ENCODE measurements around the gene NEMP1. TPM values are rescaled to one million over a fixed set of nuclear protein-coding genes. Genes with fewer than 3 reads are reported as not detected.

Gene NEMP1
- total RNA-seq, 2 experiments from 2014 or later, result 52.9 to 59.6 TPM

DNA sequence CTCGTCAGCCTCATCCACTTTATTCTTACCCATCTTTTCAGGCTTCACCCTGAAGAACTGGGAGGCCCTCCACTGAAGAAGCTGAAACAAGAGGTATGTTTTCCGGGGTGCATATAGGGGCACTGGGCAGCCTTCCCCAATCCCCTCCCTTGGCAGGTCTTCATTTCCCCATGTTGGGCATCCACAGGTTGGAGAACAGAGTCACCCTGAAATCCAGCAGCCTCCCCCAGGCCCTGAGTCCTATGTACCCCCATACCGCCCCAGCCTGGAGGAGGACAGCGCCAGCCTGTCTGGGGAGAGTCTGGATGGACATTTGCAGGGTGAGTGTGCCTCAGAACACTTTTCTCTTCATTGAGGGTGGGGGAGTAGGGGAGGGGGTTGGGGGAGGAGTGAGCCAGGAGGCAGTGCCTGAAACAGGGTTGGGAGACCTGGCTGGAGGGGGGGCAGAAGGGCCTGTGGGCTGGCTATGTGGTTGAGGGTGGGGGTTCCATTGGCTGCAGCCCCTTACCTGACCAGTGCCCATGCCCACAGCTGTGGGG is 14.4 kb upstream of the NEMP1 start:
- H3K27ac Mint-ChIP-seq, result peak overlapping the region; percentile 77
- no peaks in the 10 kb centered on the region for H3K9me3 Mint-ChIP-seq
- no peak for DNase-seq
- peak overlapping the region; percentile 83 for H3K4me3 Mint-ChIP-seq
- H3K27me3 Mint-ChIP-seq, result no peaks in the 10 kb centered on the region
- POLR2A ChIA-PET, result interaction anchor here (0.6 to 16.0 kb wide), 8 partner anchors 10 to 341 kb away, joined by 3 to 225 read pairs (median 4); partner anchors contain the start of genes NEMP1, STAT6 and ZBTB39
- H3K4me1 Mint-ChIP-seq, result peaks cover 46% of the 10 kb centered on the region
- peaks cover 24% of the 10 kb centered on the region for H3K36me3 Mint-ChIP-seq
- no peak for ATAC-seq (ENCODE audit: low read depth)

DNA sequence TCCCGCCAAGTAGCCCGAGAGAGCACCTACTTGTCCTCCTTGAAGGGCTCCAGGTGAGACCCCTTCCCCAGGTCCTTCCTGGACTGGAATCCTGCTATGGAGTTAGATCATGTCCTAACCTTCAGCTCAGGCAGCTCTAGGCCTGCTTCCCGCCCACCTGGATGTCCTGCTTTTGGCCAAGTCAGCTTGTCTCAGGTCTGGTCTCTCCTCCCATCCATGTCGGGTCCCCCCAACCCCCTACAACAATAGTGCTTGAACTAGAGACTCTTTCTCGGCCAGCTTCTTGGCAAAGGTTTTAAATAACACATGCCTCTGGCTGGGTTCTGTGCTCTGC is 13.9 kb upstream of the NEMP1 start:
- peak overlapping the region; percentile 18 for H3K4me3 Mint-ChIP-seq

DNA sequence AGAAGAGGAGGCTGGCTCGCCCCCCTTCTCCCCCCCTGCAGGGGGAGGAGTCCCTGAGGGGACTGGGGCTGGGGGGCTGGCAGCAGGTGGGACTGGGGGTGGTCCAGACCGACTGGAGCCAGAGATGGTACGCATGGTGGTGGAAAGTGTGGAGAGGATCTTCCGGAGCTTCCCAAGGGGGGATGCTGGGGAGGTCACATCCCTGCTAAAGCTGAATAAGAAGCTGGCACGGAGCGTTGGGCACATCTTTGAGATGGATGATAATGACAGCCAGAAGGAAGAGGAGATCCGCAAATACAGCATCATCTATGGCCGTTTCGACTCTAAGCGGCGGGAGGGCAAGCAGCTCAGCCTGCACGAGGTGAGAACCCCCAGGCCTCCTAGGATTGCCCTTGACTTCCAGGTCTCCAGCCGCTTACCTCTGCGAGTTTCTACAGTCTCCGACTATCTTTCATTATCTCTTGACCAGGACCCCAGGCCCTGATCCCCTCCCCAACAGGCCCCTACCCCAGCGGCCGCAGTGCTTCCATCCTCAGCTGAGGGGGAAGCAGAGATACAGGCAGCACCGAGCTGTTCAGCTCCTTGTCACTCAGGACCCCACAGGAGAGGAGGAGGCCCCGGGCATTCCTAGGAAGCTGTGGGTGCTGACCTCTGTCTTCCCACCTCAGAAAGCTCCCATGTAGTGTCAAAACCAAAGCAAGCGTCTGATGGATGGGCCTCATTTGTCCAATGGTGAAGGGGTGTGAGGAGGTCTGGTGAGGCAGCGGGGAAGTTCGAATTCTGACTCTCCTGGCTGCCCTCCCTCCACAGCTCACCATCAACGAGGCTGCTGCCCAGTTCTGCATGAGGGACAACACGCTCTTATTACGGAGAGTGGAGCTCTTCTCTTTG is 13.3 kb upstream of the NEMP1 start:
- no peaks in the 10 kb centered on the region for H3K27me3 Mint-ChIP-seq
- peaks cover 46% of the 10 kb centered on the region for H3K4me1 Mint-ChIP-seq
- ATAC-seq (ENCODE audit: low read depth) (no peak), DNase-seq (no peak)
- H3K4me3 Mint-ChIP-seq, result no peak overlapping the region
- H3K36me3 Mint-ChIP-seq, result peaks cover 20% of the 10 kb centered on the region
- H3K27ac Mint-ChIP-seq, result peak overlapping the region; percentile 77
- H3K9me3 Mint-ChIP-seq, result no peaks in the 10 kb centered on the region
- POLR2A ChIA-PET, result interaction anchor here (0.8 to 16.0 kb wide), 8 partner anchors 8 to 138 kb away, joined by 3 to 225 read pairs (median 4); partner anchors contain the start of genes NEMP1, SHMT2, STAT6 and ZBTB39

More for the DNA sequence above, 13.9 kb upstream of the NEMP1 start:
- H3K27ac Mint-ChIP-seq, result peak overlapping the region; percentile 77
- H3K9me3 Mint-ChIP-seq, result no peaks in the 10 kb centered on the region
- DNase-seq, result no peak
- H3K36me3 Mint-ChIP-seq, result peaks cover 24% of the 10 kb centered on the region
- POLR2A ChIA-PET, result interaction anchor here (0.6 to 16.0 kb wide), 7 partner anchors 11 to 341 kb away, joined by 3 to 225 read pairs (median 4); partner anchors contain the start of genes NEMP1, SHMT2, STAT6 and ZBTB39
- no peak for ATAC-seq (ENCODE audit: low read depth)
- no peaks in the 10 kb centered on the region for H3K27me3 Mint-ChIP-seq
- peaks cover 48% of the 10 kb centered on the region for H3K4me1 Mint-ChIP-seq

DNA sequence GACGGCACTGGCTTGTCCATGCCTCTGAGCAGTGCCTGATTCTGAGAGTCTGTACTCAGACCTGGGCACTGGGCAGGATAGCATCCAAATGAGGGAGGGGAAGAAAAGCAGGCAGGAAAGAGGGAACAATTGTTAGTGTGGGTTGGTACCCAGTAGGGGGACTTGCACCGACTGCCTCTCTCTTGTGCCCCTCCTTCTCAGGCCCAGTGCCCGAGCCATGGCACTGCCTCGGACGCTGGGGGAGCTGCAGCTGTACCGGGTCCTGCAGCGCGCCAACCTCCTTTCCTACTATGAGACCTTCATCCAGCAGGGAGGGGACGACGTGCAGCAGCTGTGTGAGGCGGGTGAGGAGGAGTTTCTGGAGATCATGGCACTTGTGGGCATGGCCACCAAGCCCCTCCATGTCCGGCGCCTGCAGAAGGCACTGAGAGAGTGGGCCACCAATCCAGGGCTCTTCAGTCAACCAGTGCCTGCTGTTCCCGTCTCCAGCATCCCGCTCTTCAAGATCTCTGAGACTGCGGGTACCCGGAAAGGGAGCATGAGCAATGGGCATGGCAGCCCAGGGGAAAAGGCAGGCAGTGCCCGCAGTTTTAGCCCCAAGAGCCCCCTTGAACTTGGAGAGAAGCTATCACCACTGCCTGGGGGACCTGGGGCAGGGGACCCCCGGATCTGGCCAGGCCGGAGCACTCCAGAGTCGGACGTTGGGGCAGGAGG is 12.5 kb upstream of the NEMP1 start:
- no peak for ATAC-seq (ENCODE audit: low read depth)
- peaks cover 47% of the 10 kb centered on the region for H3K4me1 Mint-ChIP-seq
- no peak for DNase-seq
- peak overlapping the region; percentile 96 for H3K4me3 Mint-ChIP-seq
- H3K27me3 Mint-ChIP-seq, result no peaks in the 10 kb centered on the region
- H3K9me3 Mint-ChIP-seq, result no peaks in the 10 kb centered on the region
- H3K36me3 Mint-ChIP-seq, result peaks cover 14% of the 10 kb centered on the region
- H3K27ac Mint-ChIP-seq, result peak overlapping the region; percentile 51
- POLR2A ChIA-PET, result interaction anchor here (0.8 to 16.0 kb wide), 6 partner anchors 9 to 139 kb away, joined by 3 to 225 read pairs (median 6); partner anchors contain the start of genes NEMP1, SHMT2 and STAT6

DNA sequence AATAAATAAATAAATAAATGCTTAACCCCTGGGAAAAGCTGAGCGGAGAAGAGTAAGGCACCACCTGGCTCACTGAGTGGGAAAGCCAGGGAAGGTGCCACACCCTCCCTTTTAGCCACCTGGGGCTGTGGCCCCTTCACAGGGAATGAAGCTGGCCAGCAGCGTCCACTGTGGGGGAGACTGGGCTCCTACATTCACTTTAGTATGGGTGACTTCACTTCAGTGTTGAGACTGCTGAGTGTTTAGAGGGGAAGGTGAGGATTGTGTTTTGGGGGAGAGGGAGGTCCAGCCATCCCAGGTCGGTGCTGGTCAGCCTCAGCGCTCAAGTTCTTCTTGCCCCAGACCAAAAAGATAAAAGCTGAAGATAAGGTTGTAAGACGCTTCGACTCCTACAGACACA is 11.9 kb upstream of the NEMP1 start:
- Mint-ChIP-seq H3K27me3 (no peaks in the 10 kb centered on the region), H3K27ac (peak overlapping the region; percentile 51), H3K4me3 (peak overlapping the region; percentile 96), H3K4me1 (peaks cover 51% of the 10 kb centered on the region), H3K36me3 (peaks cover 11% of the 10 kb centered on the region), H3K9me3 (no peaks in the 10 kb centered on the region)
- ATAC-seq (ENCODE audit: low read depth) (no peak), DNase-seq (no peak)
- POLR2A ChIA-PET, result interaction anchor here (0.9 to 16.0 kb wide), 3 partner anchors 14 to 20 kb away, joined by 6 to 225 read pairs (median 166); partner anchors contain the start of genes NEMP1 and STAT6

DNA sequence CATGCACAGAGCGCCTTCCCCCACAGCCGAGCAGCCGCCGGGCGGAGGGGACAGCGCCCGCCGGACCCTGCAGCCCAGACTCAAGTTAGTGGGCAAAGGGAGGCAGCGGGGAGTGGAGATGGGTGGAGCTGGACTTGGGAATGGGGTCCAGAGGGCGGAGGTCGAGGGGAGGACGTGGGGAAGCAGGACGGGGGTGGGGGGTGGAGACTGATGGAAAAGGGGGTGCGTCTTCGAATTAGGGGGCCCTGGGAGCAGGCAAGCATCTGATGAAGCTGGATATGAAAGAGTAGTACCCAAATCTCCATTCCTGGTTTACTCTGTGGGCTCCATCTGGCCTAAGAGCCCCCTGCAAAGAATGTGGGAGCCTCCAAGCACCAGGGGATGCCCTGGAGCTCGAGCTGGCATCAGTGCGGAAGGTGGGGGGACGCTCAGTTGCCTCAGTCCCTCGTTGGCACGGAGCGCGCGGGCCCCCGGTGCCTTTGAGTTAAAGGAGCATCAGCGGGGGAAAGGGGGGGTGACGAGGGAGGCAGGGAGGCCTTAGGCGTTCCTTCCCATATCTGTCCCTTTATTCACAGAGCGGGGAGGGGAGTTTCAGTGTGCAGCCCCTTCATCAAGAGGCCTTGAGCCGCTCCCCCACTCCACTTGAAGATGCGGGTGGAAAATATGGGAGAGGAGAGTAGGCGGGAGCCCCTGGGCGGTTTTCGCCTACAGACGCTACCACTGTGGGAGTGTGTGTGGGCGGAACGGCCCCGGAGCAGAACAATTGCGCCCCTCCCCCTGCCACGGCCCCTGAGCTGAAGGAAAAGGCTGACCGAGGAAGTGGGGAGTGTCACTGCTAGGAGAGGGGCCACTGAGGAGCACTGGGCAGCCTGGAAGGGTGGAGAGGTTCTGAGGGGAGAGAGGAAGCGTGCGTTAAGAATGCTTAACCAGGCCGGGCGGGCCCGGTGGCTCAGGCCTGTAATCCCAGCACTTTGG is 11.0 kb upstream of the NEMP1 start:
- ATAC-seq (ENCODE audit: low read depth) (no peak), DNase-seq (peak; percentile 72)
- Mint-ChIP-seq H3K27ac (peak overlapping the region; percentile 84), H3K27me3 (no peaks in the 10 kb centered on the region), H3K9me3 (no peaks in the 10 kb centered on the region), H3K36me3 (peaks cover 11% of the 10 kb centered on the region), H3K4me3 (peak overlapping the region; percentile 96), H3K4me1 (peaks cover 58% of the 10 kb centered on the region)
- POLR2A ChIA-PET, result interaction anchor here (1.5 to 16.0 kb wide), 5 partner anchors 8 to 730 kb away, joined by 3 to 225 read pairs (median 9); partner anchors contain the start of genes NEMP1, STAT2 and STAT6

DNA sequence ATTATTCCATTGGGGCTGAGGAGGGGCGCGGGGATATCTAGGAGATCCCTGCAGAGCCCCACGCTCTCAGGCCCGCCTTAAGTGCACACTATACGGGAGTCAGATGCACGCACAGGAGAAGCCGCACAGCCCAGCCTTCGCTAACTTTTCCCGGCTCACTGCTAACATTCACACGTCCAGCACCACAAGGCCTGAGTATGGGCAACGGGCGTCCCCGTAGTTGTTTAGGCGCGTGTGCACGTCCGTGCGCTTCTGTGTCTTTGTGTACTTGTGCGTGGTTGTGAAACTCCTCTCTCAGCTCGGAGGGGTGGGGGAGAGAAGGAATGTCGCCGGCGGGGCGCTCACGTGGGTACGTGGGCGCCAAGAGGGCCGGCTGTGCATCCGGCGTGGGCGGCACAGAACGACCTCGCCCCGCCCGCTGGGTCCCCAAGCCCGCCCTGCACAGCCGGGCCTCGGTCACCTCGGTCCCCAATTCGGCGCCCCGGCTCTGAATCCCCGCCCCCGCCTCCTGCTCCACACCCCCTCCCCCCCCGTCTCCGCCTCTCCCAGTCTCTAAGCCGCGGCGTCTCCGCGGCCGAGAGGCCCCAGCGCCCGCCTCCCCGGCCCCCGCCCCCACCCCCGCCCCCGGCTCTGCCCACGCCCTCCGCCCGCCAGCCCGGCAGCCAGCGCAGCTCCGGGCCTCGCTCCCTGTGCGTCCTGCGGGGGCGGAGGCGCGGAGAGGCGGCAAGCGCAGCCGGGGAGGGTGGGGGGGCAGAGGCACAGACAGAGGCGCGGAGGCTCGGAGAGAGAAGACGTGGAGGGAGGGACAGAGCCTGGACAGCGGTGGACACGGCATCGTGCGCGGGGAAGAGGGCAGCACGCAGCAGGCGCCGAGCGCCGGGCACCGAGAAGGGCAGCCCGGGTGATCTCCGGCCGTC is 10.0 kb upstream of the NEMP1 start, which contains the start of gene NAB2:
NAB2 (plus strand) TSS at position 761 of the 917 bp plus-strand sequence. CDS start 158 bp downstream, outside the sequence.
- H3K4me1 Mint-ChIP-seq, result peaks cover 52% of the 10 kb centered on the region
- POLR2A ChIA-PET, result interaction anchor here (0.6 to 16.0 kb wide), 6 partner anchors 9 to 729 kb away, joined by 3 to 225 read pairs (median 8); partner anchors contain the start of genes NEMP1, STAT2 and STAT6
- H3K9me3 Mint-ChIP-seq, result no peaks in the 10 kb centered on the region
- DNase-seq, result peak; percentile 94
- H3K4me3 Mint-ChIP-seq, result peak within 1 kb of the TSS; percentile 96
- peak; percentile 73 for ATAC-seq (ENCODE audit: low read depth)
- no peaks in the 10 kb centered on the region for H3K27me3 Mint-ChIP-seq
- H3K36me3 Mint-ChIP-seq, result peaks cover 9% of the 10 kb centered on the region
- H3K27ac Mint-ChIP-seq, result peak within 1 kb of the TSS; percentile 89

DNA sequence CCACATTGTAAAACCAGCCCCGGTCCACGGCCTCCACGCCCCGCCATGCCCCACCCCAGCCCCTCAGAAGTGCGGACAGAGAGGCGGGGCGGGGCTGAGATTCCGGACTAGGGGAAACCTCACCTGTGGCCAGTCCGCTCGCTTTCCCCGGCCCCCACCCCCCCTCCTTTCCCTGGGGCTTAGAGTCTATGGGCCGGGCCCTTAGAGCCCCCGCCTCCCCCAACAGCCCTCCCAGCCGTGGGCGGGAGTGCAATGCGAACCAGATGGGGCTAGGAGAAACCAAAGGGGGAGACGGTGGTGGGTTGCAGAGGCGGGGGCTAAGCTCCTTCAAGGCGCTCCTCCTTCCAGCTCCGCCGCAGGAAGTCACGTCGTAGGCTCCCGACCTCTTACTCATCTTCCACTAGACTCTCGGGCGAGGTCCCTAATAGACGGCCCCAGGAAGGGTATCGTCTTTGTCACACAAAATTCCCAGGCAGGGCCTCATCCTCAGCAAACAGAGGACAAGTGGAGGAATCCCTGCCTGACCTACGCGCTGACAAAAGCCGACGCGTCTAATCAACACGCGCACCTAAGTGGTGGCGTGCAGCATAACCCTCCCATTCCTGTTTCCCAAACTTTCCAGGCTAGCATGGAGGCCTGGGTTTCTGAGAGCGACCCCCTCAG is 9.2 kb upstream of the NEMP1 start:
- POLR2A ChIA-PET, result interaction anchor here (0.6 to 16.0 kb wide), 3 partner anchors 13 to 335 kb away, joined by 3 to 225 read pairs (median 166); partner anchors contain the start of genes NEMP1 and STAT6
- Mint-ChIP-seq H3K36me3 (peaks cover 8% of the 10 kb centered on the region), H3K4me3 (peak overlapping the region; percentile 81), H3K9me3 (no peaks in the 10 kb centered on the region), H3K4me1 (peaks cover 47% of the 10 kb centered on the region), H3K27me3 (no peaks in the 10 kb centered on the region), H3K27ac (peak overlapping the region; percentile 89)
- ATAC-seq (ENCODE audit: low read depth), result peak; percentile 30
- DNase-seq, result peak; percentile 77

DNA sequence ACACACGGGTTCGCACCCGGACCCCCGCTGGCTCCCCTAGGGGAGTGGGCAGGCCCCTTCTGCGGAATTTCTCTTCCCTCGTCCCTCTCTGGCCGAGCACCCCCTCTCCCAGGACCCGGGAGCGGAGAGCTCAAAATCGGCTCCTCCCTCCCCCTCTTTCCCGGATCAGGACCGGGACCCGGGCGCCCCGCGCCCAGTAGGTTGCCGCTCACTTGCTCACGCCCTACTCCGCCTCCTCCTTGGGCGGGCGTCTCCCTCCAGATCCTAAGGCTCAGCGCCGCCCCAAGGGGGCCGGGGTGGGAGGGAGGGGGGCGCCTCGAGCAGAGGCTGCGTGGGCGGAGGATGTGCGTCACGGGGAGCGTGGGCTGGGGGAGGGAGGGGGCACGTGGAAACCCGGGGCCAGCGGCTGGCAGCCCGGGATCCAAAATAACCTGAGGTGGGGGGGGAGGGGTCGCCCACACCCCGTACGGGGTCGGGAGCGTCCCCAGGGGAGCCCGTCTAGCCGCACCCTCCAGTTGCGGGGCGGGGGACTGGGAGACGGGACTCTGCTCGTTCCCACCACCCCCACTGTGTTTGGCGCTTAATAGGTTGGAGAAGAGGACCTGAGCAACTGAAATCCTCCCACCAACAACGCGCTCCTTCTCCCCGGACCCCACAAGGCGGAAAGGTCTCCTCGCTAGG is 8.6 kb upstream of the NEMP1 start:
- H3K27ac Mint-ChIP-seq, result peak overlapping the region; percentile 94
- H3K36me3 Mint-ChIP-seq, result peaks cover 8% of the 10 kb centered on the region
- peaks cover 42% of the 10 kb centered on the region for H3K4me1 Mint-ChIP-seq
- peak overlapping the region; percentile 81 for H3K4me3 Mint-ChIP-seq
- H3K27me3 Mint-ChIP-seq, result no peaks in the 10 kb centered on the region
- POLR2A ChIA-PET, result interaction anchor here (8.8 to 16.0 kb wide), 2 partner anchors 12 to 23 kb away, joined by 166 to 225 read pairs; partner anchors contain the start of genes NEMP1 and STAT6
- no peaks in the 10 kb centered on the region for H3K9me3 Mint-ChIP-seq
- ATAC-seq (ENCODE audit: low read depth), result peak; percentile 40
- DNase-seq, result peak; percentile 80

DNA sequence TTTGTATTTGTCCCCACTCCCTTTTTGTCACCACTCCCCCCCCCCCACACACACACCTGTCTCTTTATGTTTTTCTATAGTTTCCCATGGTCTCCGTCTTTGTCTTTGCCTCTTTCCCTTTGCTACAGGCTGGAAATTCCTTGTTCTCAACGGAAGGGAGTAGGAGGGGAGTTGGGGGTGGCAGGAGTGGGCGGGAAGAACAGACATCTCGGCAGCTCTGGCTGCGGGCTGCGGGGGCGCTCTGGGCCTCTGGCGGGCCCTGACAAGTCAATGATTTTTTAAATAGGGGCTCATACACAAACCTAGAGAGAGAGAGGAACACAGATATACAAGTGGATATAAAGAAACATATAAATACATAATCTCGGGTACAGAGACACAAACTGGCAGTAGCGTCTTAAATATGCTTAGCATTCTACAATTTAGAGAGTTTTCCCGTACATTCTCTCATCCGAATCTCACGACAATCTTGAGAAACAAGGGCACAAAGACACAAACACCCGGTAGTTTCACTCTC is 8.0 kb upstream of the NEMP1 start:
- H3K27ac Mint-ChIP-seq, result peak overlapping the region; percentile 94
- ATAC-seq (ENCODE audit: low read depth), result no peak
- H3K4me1 Mint-ChIP-seq, result peaks cover 36% of the 10 kb centered on the region
- POLR2A ChIA-PET, result interaction anchor here (8.8 to 16.0 kb wide), 2 partner anchors 12 to 24 kb away, joined by 166 to 225 read pairs; partner anchors contain the start of genes NEMP1 and STAT6
- H3K27me3 Mint-ChIP-seq, result no peaks in the 10 kb centered on the region
- peaks cover 4% of the 10 kb centered on the region for H3K36me3 Mint-ChIP-seq
- no peaks in the 10 kb centered on the region for H3K9me3 Mint-ChIP-seq
- peak; percentile 57 for DNase-seq
- H3K4me3 Mint-ChIP-seq, result peak overlapping the region; percentile 81

All from activated naive CD8-positive, alpha-beta T cell treated with anti-CD3 and anti-CD28 coated beads, Interleukin-2, amount 10 ng/mL, durations not matched to agents 7 days and 5 days (primary cell).